NCI-H524 (cell line): ENCODE data around the gene PLCL2.
A peak's percentile ranks its signal among the peaks of the same experiment; 100 is the strongest.
"Not testable (repeated sequence)": the region's sequence is repeated elsewhere in the genome, so short reads cannot be mapped to it uniquely, and the experiment has no call there.

Experiments used
- DNase-seq, 2 experiments: peaks; one replicate each; lab custom pipeline; 2025; lab: John Stamatoyannopoulos, UW

The PLCL2 gene

DNA sequence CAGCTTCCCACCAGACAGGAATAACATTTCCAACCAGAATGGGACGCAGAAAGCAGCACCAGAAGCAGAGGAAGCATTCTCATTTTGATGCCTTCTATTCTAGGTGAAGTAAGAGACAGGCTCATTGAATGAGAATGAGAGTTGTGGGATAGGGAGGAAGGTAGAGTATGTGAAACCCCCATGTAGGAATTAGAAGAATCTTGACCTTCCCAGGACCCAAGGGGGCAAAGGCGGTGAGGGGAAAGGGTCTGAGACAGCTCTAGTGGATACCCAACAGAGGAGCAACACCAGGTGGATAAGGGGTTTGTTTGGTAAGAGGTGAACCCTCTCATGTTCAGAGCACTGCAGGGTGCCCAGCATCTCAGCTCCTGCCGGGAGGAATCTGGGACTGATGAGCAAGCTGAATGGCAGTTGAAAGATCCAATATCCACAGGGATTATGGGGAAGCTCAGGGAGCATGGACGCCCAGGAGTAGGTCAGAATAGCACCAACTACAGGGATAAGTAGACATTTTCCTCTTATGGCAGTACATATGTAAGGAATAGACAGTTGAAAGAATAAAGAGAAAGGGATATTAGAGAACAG is 77.0 kb downstream of the PLCL2 start:
- DNase-seq, result no peak

DNA sequence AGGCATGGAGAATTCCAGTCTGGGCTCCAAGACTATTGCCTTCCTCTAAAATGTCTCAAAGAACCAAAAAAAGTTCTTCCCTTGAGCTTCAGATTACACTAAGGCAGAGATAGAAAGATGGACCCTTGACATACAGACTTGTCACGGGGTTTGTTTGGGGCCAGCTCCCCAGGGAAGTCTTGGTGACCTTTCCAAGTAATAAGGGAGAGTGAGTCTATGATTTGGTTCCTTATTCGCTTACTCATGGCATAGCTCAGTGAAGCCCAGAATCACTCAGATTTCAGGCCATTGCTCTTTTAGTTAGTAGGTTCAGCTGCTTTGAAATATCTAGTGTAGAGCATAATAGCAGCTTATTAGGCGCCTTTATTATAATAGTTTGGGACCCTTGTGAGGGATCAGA is 90.3 kb downstream of the PLCL2 start:
- DNase-seq, result no peak

DNA sequence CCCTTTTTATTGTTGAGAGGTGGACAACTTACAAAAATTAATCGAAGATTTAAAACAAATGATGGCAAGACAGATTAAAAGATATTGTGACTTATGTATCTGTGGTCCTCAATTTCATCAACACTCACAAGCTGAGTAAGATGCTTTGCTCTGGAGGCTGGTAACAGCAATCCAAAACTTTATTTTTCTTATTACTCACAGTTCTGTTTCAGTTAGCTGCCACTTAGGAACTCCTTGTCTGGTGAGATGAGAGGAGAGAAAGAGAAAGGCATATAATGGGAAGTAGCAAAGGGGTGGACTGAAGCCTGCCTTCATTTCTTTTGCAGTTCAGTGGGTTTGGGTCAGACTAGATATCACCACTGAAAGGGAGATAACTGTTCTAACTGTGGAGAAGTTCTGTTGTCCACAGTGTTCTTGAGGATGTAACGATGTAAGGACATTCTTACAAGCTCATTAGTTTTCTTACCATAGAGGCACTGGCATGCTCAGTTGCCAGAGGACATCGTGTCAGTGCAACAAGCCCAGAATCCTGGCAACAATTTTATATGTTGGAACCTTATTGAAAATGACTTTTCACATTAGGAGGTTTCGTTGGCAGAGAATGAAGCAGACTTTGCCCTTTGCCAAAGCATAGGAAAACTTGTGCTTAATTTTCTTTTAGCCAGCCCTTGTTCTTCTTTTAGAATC is 93.6 kb downstream of the PLCL2 start:
- no peak for DNase-seq

DNA sequence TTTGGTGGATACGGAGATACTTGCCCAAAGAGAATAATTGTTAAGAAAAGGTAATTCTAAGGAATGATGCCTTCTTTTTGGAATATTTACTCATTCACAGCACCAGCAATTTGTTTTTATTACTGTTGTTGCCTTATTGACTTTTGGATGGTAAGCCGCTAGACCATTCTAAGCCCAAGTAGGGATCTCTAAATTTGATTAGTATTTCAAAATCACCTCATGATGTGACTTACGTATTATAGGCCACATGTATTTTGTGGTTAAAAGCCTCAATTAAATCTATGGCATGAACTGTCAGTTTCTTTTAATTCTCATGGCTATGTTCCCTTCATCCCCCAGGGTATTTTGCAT is 94.1 kb downstream of the PLCL2 start:
- DNase-seq, result no peak

DNA sequence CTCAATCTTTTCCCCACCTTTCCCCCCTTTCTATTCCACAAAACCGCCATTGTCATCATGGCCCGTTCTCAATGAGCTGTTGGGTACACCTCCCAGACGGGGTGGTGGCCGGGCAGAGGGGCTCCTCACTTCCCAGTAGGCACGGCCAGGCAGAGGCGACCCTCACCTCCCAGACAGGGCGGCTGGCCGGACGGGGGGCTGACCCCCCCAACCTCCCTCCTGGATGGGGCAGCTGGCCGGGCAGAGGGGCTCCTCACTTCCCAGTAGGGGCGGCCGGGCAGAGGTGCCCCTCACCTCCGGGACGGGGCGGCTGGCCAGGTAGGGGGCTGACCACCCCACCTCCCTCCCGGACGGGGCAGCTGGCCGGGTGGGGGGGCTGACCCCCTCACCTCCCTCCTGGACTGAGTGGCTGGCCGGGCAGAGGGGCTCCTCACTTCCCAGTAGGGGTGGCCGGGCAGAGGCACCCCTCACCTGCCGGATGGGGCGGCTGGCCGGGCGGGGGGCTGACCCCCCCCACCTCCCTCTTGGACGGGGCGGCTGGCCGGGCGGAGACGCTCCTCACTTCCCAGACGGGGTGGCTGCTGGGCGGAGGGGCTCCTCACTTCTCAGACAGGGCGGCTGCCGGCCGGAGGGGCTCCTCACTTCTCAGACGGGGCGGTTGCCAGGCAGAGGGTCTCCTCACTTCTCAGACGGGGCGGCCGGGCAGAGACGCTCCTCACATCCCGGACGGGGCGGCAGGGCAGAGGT is 95.2 kb downstream of the PLCL2 start:
- DNase-seq, result not testable (repeated sequence)

DNA sequence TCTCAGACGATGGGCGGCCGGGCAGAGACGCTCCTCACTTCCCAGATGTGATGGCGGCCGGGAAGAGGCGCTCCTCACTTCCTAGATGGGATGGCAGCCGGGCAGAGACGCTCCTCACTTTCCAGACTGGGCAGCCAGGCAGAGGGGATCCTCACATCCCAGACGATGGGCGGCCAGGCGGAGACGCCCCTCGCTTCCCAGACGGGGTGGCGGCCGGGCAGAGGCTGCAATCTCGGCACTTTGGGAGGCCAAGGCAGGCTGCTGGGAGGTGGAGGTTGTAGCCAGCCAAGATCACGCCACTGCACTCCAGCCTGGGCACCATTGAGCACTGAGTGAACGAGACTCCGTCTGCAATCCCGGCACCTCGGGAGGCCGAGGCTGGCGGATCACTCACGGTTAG is 95.8 kb downstream of the PLCL2 start:
- DNase-seq, result not testable (repeated sequence)

DNA sequence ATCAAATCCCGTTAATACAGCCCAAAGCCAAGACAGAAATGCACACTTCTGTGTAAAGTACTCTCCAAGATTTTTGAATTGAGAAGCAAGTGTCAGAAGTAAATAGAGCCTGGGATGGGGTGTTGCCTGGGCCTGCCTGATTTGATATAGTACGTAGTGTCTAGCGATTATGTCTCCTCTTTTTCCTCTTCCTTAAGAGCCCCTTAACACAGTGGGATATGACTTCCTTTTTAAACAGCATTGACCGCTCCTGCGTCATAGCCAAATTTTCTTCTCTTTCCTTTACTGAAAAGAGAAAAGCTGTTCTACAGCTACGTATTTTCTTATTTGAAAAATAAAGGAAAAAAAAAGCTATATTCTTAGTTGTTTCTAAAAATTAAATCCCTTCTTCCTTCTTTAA is 97.7 kb downstream of the PLCL2 start:
- DNase-seq, result no peak

DNA sequence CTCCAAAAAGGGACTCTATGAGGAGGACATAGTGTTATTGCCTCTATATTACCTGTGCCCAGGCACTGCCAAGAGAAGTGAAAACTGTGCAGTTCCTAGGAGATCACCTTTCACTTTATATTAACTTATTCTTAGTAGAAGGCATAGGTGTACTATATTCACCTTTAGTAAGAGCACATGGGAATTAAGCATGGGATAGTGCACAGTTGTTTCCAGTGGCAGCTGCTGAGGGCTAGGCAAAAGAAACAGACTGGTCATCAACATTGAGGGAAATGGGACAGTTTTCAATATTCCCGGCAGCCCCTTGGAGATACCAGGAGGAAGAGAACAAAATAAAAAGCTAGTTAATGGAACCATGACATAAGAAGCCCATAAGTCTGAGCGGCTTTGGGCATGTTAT is 100.9 kb downstream of the PLCL2 start:
- DNase-seq, result no peak

DNA sequence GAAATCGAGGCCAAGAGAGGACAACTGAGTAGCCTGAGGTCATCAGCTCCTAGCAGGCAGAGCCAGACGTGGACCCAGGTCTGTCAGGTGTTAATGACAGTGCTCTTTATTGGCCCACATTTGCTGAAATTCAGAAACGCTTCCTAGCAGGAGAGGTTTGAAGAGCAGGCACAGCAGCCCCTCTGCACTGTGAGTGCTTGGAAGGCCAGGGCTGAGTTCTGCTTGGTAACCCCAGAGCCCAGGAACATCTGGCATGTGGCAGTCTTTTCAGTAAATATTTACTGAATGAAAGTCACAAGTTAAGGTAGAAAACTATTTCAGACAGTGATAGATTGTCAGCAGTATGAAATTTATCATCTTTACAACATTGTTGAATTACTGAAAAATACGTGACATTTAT is 102.4 kb downstream of the PLCL2 start:
- no peak for DNase-seq

DNA sequence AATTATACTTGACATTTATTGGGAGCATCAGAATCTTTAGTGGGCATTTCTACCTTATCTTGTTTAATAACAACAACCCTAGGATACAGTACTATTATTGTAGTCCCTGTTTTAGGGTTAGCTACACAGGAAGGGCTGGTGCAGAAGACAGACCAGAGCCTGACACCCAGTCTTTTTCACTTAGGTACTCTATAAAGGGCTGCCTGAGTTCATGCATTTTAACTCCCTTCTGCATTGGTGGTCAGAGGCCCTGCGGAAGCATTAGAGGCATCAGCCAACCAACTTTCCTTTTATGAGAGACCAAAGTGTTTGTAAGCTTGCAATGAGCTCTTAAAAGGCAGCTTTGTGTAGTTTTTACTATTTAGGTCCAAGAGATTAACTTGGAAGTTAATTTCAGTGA is 105.4 kb downstream of the PLCL2 start:
- no peak for DNase-seq

DNA sequence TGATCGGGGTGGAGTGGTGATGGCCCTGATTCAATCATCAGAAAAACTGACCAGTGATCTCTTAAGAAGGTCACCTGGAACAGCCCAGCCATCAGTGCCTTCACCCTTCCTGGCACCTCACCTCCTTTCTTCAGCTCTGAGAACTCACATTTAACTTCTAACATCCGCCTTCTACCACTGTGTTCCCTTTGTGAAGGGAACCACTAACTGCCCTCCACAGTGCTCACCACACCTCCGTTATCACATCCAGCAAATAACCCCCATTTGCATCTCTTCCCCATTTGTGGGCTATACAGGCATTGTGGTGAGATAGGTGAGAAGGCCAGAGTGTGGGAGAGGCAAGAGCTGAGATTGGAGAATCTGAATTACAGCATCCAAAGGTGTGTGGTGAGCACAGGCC is 107.4 kb downstream of the PLCL2 start:
- no peak for DNase-seq

DNA sequence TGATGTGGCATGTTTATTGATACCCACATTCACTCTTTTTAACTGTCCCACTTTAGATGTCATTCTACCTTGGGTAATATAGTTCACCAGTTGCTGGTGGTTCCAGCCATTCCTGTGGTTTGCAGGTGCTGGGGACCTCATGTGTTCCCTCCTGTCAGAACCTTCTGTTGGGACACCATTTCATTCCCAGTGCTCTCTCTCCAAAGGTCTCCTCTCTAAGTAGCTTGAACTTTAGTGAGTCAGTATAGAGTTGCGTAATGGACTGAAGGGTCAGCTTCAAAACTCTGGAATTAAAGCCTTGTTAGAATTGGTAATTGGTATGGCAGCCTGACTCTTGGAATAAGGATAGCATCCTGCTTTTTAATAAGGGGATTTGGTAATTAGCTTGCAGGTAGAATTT is 108.5 kb downstream of the PLCL2 start:
- no peak for DNase-seq

DNA sequence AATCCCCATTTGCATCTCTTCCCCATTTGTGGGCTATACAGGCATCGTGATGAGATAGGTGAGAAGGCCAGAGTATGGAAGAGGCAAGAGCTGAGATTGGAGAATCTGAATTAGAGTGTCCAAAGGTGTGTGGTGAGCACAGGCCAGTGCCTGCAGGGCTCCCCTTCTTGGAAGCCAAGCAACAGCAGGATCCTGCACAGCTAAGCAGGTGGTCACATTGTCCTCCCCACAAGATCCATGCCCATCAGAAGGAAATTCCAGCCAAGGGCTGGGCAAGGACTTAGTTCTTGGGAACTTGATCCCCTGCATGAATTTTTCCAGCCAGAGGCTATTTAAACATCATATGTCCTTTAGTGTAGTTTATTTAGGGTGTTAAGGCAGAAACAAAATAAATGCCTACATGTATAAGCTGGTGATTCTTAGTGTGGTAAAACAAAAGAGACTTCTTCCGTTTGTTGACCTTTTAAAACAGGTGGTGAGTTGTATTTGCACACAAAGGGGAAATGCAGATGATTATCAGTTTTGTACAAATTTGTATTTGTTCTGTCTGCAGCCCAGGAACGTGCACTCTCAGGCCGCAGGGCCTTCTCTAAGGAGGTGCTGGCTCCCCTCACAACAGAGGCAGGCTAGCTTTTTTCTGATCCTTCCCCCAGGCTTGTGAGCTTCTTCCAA is 110.2 kb downstream of the PLCL2 start:
- DNase-seq, result peak in 1 of 2 experiments; percentile 5

DNA sequence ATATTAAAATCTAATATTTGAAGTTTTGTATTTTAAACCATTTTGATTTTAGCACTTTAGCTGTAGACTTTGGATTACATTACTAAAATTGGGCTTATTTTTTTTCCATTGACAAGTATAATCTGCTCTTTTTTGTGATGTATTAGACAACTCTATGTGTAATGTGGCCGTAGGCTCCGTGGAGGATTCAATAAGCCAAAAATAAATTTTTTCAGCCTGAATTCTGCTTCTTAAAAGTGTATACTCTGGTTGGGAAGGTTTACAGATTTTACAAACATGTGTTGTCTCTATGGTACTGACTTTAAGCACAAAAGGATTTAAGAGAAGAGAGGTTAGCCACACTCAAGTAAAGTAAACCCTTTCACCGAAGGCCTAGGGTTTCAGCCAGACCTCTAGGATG is 110.8 kb downstream of the PLCL2 start:
- DNase-seq, result no peak

DNA sequence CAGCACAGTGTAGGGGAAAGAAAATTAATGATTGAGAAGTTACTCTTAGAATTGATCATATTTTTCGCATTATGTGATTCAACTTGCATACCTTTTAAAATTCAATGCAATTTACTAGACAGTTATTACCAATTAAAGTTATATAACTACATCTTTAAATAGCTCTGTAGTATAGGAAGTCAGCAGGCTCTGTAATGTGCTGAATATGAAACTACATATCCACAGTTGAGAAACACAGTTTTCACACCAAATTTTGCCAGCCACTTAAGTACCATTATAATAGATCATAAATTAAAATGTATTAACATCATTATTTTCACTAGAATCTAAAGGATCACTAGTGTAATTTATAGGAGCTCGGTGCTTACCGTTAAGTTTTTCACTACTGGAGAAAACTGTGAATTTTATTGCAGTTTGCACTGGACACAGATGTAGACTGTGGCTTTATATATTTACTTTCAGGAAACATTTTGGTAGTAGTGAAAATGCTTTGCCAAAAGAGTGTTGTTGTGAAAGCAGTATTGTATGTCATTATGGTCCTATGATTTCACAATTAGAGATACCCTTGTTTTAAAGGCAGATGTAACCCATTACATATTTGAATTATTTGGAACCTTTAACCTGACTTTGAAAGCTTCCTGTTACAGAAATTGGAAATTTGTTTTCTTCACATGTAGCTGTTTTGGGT is 113.6 kb downstream of the PLCL2 start:
- no peak for DNase-seq

DNA sequence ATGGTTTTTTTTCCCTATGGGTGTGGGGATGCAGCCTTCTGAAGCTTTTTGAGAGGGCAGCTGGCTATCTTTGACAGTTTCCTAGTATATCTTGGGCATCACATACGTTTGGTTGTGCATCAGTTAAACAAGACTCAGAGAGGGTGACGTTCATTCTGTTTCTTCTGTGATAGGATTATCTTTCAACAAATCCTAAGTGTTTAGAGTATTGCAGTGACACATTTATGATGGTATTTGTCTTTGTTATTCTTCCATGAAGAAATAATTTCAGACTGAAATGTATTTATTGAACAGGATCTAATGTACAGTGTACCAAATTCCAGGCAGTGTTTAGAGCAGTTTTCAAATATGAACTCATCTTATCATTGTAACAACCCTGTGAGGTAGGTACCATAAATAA is 114.4 kb downstream of the PLCL2 start:
- no peak for DNase-seq

DNA sequence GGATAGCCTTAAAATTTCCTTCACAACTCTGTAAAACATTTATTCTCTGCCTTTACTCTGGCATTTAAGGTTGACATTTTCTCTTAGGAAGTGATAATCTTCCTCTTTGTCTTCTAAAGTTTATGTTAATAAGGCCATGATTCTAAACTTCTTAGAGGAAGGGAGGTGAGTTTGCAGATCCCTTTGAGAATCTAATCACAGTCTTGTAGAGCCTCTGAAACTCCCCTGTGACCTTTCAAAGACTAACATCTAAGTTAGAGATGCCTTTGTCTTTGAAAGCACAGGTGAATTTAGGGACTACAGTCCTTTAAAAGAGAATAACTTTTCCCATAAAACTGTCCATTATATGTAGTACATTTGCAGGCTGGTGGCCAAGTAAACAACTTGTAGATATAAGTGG is 115.1 kb downstream of the PLCL2 start:
- DNase-seq, result no peak

DNA sequence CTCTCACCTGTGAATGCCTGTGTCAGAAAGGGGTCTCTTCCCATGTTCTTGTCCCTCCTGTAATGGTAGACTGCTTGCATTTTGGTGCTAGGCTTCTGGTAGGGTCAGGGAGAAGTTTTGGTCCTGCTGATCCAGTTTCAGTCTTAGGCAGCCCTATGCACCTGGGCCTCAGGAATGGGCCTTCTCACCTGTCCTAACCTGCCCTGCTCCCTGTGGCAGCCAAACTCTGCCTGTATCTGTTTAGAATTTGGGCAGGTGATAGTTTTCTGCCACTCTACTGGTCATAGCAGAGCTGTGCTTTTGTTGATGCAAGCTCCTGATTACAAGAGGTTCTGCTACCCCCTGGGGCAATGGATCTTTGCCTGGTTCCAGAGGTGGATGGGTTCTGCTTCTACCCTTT is 118.7 kb downstream of the PLCL2 start:
- DNase-seq, result no peak

DNA sequence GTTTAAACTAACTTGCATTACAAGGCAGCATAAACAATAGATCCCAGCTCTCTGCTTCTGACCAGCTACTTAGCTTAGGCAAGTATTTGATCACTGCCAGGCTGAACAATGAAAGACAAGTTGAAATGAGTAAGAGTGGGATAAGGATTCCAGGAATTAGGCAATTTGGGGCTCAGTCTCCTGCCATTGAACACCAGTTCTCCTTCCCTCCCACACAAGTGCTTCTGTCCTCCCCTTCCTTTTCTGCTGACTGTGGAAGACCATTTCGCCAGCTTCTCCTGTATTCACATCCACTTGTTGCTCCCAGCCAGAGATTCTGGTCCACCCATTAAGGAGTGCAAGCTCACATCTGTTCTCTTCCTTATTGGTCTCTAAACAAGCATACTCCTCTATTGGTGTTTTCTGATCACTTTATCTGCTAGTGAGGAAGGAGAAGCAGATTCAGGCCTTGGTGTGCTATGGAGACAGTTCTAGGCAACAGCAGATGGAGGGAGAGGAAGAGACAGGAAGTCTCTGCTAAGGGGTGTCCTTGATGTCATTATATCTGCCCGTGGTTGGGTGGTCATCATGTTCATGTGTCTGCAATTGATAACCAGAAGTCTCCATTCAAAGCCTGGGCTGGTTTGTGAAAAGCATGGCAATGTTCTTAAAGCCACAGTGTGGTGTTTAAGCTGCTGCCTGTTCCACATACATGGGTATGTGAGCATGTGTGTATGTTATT is 121.5 kb downstream of the PLCL2 start:
- no peak for DNase-seq

DNA sequence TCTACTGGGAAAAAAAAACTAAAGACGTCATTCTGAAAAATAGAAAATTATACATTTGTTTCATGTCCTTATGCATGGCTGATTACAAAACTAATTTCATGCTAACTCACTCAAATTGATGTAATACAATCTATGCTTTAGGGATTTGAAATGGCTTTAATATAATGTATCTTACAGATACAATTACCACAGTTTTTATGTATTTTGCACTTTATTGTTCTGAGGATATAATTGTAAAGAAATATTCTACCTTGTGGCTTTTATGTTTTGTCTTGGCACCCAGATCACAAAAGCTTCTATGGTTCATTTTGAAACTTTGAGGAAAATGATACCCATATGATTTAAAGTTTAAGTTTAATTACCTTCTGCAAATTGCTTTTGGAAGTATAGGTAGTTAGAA is 122.5 kb downstream of the PLCL2 start:
- no peak for DNase-seq

DNA sequence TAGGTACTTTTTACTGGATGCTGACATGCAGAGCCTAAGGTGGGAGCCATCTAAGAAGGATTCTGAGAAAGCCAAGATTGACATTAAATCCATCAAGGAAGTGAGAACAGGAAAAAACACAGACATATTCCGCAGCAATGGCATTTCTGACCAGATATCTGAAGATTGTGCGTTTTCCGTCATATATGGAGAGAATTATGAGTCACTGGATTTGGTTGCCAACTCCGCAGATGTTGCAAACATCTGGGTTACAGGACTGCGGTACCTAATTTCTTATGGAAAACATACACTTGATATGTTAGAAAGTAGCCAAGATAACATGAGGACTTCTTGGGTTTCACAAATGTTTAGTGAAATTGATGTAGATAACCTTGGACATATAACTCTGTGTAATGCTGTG is 125.1 kb downstream of the PLCL2 start:
- no peak for DNase-seq
